ENCODE results near the gene RSBN1. TPM values are rescaled to one million over a fixed set of nuclear protein-coding genes. Genes with fewer than 3 reads are reported as not detected.

Gene RSBN1
- total RNA-seq (ENCODE audit: unreplicated experiment) = 15.0 TPM
- long read RNA-seq, partial matches to known transcripts = 7 of 7 reads
- long read RNA-seq, other reads (novel, unspliced or antisense) = 0 of 7 reads

- Mint-ChIP-seq H3K4me3 (ENCODE audit: unreplicated experiment) (peak within 1 kb of the TSS; percentile 100), H3K27me3 (ENCODE audit: unreplicated experiment) (peaks cover 9% of the 10 kb centered on the region), H3K4me1 (ENCODE audit: unreplicated experiment) (peaks cover 6% of the 10 kb centered on the region), H3K36me3 (ENCODE audit: low read depth, unreplicated experiment) (peaks cover 6% of the 10 kb centered on the region), H3K27ac (ENCODE audit: unreplicated experiment) (peak within 1 kb of the TSS; percentile 97), H3K9me3 (ENCODE audit: unreplicated experiment) (no peaks in the 10 kb centered on the region)
- peak; percentile 97 for DNase-seq (ENCODE audit: low spot score)
- TF ChIP-seq CTCF (IDR thresholded peaks at IDR 0.05; ENCODE audit: unreplicated experiment) = no peak
These were observed at the start of gene RSBN1 for GRCh38 chr1:113811888-113812660. TSS of gene RSBN1 (minus strand) at chr1:113812476. CDS start at chr1:113812412, 64 bp downstream.

- Mint-ChIP-seq H3K36me3 (ENCODE audit: low read depth, unreplicated experiment) (no peaks in the 10 kb centered on the region), H3K27ac (ENCODE audit: unreplicated experiment) (no peak overlapping the region), H3K27me3 (ENCODE audit: unreplicated experiment) (no peaks in the 10 kb centered on the region), H3K4me1 (ENCODE audit: unreplicated experiment) (peaks cover 6% of the 10 kb centered on the region), H3K4me3 (ENCODE audit: unreplicated experiment) (no peak overlapping the region), H3K9me3 (ENCODE audit: unreplicated experiment) (no peaks in the 10 kb centered on the region)
- TF ChIP-seq CTCF (IDR thresholded peaks at IDR 0.05; ENCODE audit: unreplicated experiment) = no peak
- no peak for DNase-seq (ENCODE audit: low spot score)
These were observed 49.4 kb upstream of the RSBN1 start for GRCh38 chr1:113861641-113862040.

- no peaks in the 10 kb centered on the region for H3K27me3 Mint-ChIP-seq (ENCODE audit: unreplicated experiment)
- H3K27ac Mint-ChIP-seq (ENCODE audit: unreplicated experiment) = no peak overlapping the region
- H3K4me3 Mint-ChIP-seq (ENCODE audit: unreplicated experiment) = no peak overlapping the region
- no peaks in the 10 kb centered on the region for H3K9me3 Mint-ChIP-seq (ENCODE audit: unreplicated experiment)
- no peak for DNase-seq (ENCODE audit: low spot score)
- no peaks in the 10 kb centered on the region for H3K36me3 Mint-ChIP-seq (ENCODE audit: low read depth, unreplicated experiment)
- peaks cover 6% of the 10 kb centered on the region for H3K4me1 Mint-ChIP-seq (ENCODE audit: unreplicated experiment)
- TF ChIP-seq CTCF (IDR thresholded peaks at IDR 0.05; ENCODE audit: unreplicated experiment) = no peak
These were observed 48.6 kb upstream of the RSBN1 start for GRCh38 chr1:113860891-113861290.

- Mint-ChIP-seq H3K27me3 (ENCODE audit: unreplicated experiment) (no peaks in the 10 kb centered on the region), H3K27ac (ENCODE audit: unreplicated experiment) (no peak overlapping the region), H3K4me3 (ENCODE audit: unreplicated experiment) (no peak overlapping the region), H3K4me1 (ENCODE audit: unreplicated experiment) (peaks cover 6% of the 10 kb centered on the region), H3K9me3 (ENCODE audit: unreplicated experiment) (no peaks in the 10 kb centered on the region), H3K36me3 (ENCODE audit: low read depth, unreplicated experiment) (no peaks in the 10 kb centered on the region)
- DNase-seq (ENCODE audit: low spot score) = no peak
- TF ChIP-seq CTCF (IDR thresholded peaks at IDR 0.05; ENCODE audit: unreplicated experiment) = no peak
These were observed 47.4 kb upstream of the RSBN1 start for GRCh38 chr1:113859478-113860175.

- H3K27ac Mint-ChIP-seq (ENCODE audit: unreplicated experiment) = no peak overlapping the region
- H3K4me3 Mint-ChIP-seq (ENCODE audit: unreplicated experiment) = no peak overlapping the region
- H3K9me3 Mint-ChIP-seq (ENCODE audit: unreplicated experiment) = no peaks in the 10 kb centered on the region
- no peak for DNase-seq (ENCODE audit: low spot score)
- no peaks in the 10 kb centered on the region for H3K27me3 Mint-ChIP-seq (ENCODE audit: unreplicated experiment)
- TF ChIP-seq CTCF (IDR thresholded peaks at IDR 0.05; ENCODE audit: unreplicated experiment) = no peak
- H3K4me1 Mint-ChIP-seq (ENCODE audit: unreplicated experiment) = peaks cover 6% of the 10 kb centered on the region
- no peaks in the 10 kb centered on the region for H3K36me3 Mint-ChIP-seq (ENCODE audit: low read depth, unreplicated experiment)
These were observed 46.7 kb upstream of the RSBN1 start for GRCh38 chr1:113858982-113859381.
